ENCODE results near the gene LRP1.

Gene LRP1

DNA sequence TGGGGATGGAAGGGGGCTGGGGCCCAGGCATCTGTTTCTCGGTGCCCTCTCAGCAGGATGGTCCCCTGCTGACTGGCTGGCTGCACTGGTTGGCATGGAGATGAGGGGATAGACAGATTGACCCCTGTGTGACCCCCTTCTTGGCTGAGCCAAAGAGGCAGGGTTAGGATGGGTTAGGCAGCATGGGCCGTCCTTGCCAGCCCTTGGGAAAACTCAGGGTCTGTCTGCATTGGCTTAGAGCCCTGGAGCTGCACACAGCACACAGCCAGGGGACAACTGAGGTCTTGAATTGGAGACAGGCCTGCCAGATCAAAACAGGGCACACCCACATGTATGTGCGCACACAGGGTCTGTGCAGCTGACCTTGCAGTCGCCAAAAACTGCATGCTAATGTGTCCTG lies 30.4 kb downstream of the LRP1 start:
- Mint-ChIP-seq H3K4me3 (no peak overlapping the region), H3K27me3 (no peaks in the 10 kb centered on the region), H3K36me3 (ENCODE audit: low read depth) (no peaks in the 10 kb centered on the region), H3K4me1 (ENCODE audit: low read depth) (peaks cover 4% of the 10 kb centered on the region), H3K27ac (no peak overlapping the region), H3K9me3 (no peaks in the 10 kb centered on the region)
- no peak for DNase-seq

DNA sequence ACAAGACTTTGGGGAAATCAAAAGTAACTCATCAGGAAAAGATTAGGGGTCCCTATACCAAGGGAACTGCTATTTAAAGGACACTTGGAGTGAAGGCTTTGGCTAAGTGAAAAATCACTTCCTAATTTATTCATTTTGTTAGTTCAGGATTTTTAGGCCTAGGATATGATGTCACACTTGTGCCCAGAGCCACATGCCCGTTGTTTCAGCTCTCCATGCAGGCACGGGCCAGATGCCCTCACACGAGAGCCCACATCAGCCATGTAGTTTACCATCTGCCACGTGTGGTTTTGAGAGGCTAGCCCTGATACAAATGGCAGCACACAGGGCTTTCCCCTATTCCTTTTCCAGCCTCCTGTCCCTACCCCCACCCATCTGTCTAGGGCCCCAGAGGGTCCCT lies 31.0 kb downstream of the LRP1 start:
- Mint-ChIP-seq H3K36me3 (ENCODE audit: low read depth) (no peaks in the 10 kb centered on the region), H3K9me3 (no peaks in the 10 kb centered on the region), H3K27me3 (no peaks in the 10 kb centered on the region), H3K4me1 (ENCODE audit: low read depth) (peaks cover 4% of the 10 kb centered on the region), H3K4me3 (no peak overlapping the region), H3K27ac (no peak overlapping the region)
- DNase-seq, result no peak

DNA sequence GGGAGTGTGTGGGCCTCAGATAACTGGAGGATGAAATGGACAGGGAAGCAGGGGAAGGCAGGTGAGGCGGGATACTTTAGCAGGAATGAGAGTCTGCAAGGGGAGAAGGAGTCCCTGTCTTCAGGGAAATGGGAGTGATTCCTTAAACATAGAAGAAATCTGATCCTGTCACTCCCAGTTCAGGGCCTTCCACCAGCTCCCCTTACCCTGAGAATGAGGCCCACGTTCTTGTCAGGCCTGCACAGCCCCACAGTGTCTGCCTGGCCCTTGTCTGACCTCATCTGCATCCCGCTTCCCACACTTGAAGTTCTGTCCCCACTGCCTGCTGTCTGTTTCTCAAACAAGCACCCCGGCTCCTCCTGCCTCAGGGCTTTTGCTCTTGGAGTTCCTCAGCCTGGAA lies 31.8 kb downstream of the LRP1 start:
- Mint-ChIP-seq H3K4me1 (ENCODE audit: low read depth) (peaks cover 4% of the 10 kb centered on the region), H3K27me3 (no peaks in the 10 kb centered on the region), H3K9me3 (no peaks in the 10 kb centered on the region), H3K4me3 (no peak overlapping the region), H3K27ac (no peak overlapping the region), H3K36me3 (ENCODE audit: low read depth) (no peaks in the 10 kb centered on the region)
- no peak for DNase-seq

DNA sequence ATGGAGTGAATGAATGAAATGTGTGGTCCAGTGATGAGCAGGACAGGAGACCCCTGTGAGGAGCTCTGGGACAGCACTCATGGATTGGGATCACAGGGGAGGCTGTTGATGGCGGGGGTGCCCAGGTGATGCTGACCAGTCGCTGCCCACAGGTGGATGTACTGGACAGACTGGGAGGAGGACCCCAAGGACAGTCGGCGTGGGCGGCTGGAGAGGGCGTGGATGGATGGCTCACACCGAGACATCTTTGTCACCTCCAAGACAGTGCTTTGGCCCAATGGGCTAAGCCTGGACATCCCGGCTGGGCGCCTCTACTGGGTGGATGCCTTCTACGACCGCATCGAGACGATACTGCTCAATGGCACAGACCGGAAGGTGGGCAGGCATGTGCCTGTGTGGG lies 32.5 kb downstream of the LRP1 start:
- Mint-ChIP-seq H3K36me3 (ENCODE audit: low read depth) (no peaks in the 10 kb centered on the region), H3K27ac (no peak overlapping the region), H3K27me3 (no peaks in the 10 kb centered on the region), H3K4me1 (ENCODE audit: low read depth) (peaks cover 4% of the 10 kb centered on the region), H3K9me3 (no peaks in the 10 kb centered on the region), H3K4me3 (no peak overlapping the region)
- DNase-seq, result no peak

DNA sequence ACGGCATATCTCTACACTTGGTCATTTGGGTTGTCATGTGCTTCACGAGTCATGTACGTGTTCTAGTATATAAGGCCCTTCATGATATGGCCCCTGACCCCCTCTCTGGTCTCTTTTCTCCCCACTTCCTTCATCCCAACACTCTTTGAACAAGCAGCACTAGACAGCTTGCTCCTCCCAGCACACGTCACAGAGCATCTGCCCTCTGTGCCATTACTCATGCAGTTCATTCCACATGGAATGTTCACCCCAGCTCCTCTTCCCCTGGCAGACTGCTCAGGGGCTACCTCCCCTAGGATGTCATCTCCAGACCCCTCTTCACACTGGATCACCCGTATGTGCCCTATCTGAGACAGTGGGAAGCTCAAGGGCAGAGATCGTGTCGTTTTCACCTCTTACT lies 33.2 kb downstream of the LRP1 start:
- H3K9me3 Mint-ChIP-seq, result no peaks in the 10 kb centered on the region
- DNase-seq, result no peak
- no peaks in the 10 kb centered on the region for H3K36me3 Mint-ChIP-seq (ENCODE audit: low read depth)
- H3K4me3 Mint-ChIP-seq, result no peak overlapping the region
- H3K27ac Mint-ChIP-seq, result no peak overlapping the region
- no peaks in the 10 kb centered on the region for H3K27me3 Mint-ChIP-seq
- peaks cover 7% of the 10 kb centered on the region for H3K4me1 Mint-ChIP-seq (ENCODE audit: low read depth)

DNA sequence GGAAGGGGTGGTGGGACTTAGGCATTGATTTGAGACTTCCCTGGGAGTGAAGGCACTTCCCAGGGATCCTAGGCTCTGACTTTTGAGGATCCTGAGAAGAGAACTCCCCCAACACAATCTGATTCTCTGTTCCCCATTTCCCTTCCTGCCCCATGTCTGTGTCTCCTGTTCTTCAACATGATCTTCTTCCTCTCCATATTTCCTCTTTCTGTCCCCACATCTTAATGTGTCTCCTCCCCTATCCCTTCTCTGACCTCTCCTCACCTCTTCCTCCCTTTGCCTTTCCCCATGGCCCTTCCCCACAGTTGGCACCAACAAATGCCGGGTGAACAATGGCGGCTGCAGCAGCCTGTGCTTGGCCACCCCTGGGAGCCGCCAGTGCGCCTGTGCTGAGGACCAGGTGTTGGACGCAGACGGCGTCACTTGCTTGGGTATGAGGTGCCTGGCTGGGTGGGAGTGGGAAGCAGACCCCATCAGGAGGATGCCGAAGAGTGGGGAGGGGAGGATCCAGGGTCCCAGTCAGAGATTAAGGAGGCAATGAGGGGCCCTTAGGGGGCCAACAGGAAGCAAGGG lies 34.4 kb downstream of the LRP1 start:
- no peak for DNase-seq
- H3K27ac Mint-ChIP-seq, result no peak overlapping the region
- H3K27me3 Mint-ChIP-seq, result no peaks in the 10 kb centered on the region
- no peaks in the 10 kb centered on the region for H3K36me3 Mint-ChIP-seq (ENCODE audit: low read depth)
- no peaks in the 10 kb centered on the region for H3K9me3 Mint-ChIP-seq
- H3K4me1 Mint-ChIP-seq (ENCODE audit: low read depth), result peaks cover 16% of the 10 kb centered on the region
- no peak overlapping the region for H3K4me3 Mint-ChIP-seq

DNA sequence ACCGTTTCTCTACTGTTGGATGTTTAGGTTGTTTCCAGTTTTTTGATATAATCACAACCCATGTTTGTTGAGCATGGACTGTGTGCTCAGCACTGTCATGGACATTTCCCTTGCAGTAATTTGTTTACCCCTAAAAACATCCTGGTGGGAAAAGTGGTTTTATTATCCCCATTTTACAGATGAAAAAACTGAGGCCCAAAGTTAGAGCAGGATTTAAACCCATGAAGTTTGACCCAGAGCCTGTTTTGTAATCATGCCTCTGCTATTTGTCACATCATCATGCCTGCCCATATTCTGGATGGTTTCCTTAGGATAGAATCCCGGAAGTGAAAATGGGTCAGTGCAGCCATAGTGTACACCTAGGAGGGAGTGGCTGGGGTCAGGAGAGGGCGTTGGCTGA lies 36.2 kb downstream of the LRP1 start:
- Mint-ChIP-seq H3K9me3 (no peaks in the 10 kb centered on the region), H3K4me3 (no peak overlapping the region)

DNA sequence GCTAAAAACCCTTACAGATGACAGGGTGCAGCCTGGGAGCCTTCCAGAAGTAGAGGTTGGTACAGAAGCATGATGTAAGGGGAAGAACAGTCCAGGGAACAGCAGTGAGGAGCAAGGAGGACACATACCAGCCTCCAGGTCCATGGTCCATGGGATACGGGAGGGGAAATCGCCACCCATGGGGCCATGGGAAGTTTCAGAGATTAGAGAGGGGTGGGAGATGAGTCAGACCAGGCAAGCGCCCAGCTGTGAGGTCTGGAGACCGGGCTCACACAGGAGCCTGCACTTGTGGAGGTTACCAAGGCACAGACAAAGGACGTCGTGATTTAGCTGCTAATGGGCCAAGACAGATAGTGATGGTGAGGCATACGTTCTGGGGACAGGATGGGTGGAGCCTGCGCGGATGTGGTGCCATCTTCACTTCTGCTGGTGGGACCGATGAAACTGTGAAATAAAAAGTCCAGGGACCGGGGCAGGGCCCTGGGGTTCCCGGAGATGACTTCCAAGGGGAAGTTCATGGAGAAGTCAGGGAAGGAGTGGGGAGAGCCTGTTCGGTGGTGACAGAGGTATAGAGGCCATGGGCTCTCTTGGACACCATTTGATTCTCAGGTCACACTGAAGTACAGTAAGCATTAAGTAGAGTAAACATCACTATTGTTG lies 36.8 kb downstream of the LRP1 start:
- no peaks in the 10 kb centered on the region for H3K36me3 Mint-ChIP-seq (ENCODE audit: low read depth)
- no peak overlapping the region for H3K27ac Mint-ChIP-seq
- no peaks in the 10 kb centered on the region for H3K9me3 Mint-ChIP-seq
- H3K4me1 Mint-ChIP-seq (ENCODE audit: low read depth), result peaks cover 13% of the 10 kb centered on the region
- no peak overlapping the region for H3K4me3 Mint-ChIP-seq
- H3K27me3 Mint-ChIP-seq, result no peaks in the 10 kb centered on the region
- no peak for DNase-seq

More for the DNA sequence above, 36.2 kb downstream of the LRP1 start:
- no peak for DNase-seq
- Mint-ChIP-seq H3K27ac (no peak overlapping the region), H3K36me3 (ENCODE audit: low read depth) (no peaks in the 10 kb centered on the region), H3K4me1 (ENCODE audit: low read depth) (peaks cover 13% of the 10 kb centered on the region), H3K27me3 (no peaks in the 10 kb centered on the region)

DNA sequence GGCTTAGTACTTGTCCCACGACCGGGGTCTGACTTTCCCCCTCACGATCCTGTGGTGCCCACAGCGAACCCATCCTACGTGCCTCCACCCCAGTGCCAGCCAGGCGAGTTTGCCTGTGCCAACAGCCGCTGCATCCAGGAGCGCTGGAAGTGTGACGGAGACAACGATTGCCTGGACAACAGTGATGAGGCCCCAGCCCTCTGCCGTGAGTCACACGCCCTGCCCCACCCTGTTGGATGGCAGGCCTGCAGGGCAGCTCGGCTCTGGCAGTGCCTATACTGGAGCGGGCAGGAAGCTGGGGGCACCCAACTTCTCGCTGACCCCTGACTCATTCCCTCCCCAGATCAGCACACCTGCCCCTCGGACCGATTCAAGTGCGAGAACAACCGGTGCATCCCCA lies 37.5 kb downstream of the LRP1 start:
- no peaks in the 10 kb centered on the region for H3K36me3 Mint-ChIP-seq (ENCODE audit: low read depth)
- H3K27me3 Mint-ChIP-seq, result no peaks in the 10 kb centered on the region
- H3K4me3 Mint-ChIP-seq, result no peak overlapping the region
- H3K9me3 Mint-ChIP-seq, result no peaks in the 10 kb centered on the region
- H3K4me1 Mint-ChIP-seq (ENCODE audit: low read depth), result peaks cover 13% of the 10 kb centered on the region
- no peak for DNase-seq
- H3K27ac Mint-ChIP-seq, result no peak overlapping the region

DNA sequence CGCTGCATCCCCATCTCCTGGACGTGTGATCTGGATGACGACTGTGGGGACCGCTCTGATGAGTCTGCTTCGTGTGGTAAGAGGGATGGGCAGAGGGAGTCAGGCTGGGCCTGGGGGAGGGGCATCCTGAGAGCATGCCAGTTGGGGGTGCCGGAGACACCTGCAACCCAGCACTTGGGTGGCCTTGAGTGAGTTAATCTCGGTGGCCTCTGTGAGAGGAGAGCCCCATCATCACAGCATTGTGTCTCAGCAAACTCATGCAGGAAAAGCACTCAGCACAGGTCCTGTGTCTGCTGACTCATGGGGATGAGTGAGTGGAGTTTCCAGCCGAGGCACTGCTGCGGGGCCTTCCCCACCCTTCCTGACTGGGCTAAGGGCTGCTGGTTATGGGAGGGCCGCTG lies 38.7 kb downstream of the LRP1 start:
- Mint-ChIP-seq H3K9me3 (no peaks in the 10 kb centered on the region), H3K27me3 (no peaks in the 10 kb centered on the region)
- peak; percentile 52 for DNase-seq

DNA sequence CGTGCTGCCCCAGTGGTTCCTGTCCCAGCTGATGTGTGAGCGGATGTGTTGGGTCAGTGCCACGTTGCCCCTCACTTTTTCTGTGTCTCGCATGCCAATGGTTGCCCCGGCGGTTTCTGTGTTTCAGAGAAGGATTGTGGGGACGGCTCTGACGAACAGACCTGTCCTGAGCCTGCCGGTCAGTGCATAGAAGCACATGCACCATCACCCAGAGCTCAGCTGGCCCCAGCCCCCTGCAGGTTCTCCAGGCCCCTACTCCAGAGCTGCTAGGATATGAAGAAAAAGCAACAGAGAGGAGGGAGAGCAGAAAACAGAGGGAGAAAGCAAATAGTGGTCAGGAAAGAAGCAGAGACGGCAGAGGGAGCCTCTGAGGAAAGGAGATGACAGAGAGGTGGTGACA lies 39.8 kb downstream of the LRP1 start:
- Mint-ChIP-seq H3K36me3 (ENCODE audit: low read depth) (no peaks in the 10 kb centered on the region), H3K4me3 (no peak overlapping the region), H3K27ac (no peak overlapping the region), H3K4me1 (ENCODE audit: low read depth) (peaks cover 13% of the 10 kb centered on the region), H3K9me3 (no peaks in the 10 kb centered on the region), H3K27me3 (no peaks in the 10 kb centered on the region)
- DNase-seq, result no peak

More for the DNA sequence above, 38.7 kb downstream of the LRP1 start:
- no peaks in the 10 kb centered on the region for H3K36me3 Mint-ChIP-seq (ENCODE audit: low read depth)
- peak overlapping the region; percentile 72 for H3K27ac Mint-ChIP-seq
- H3K4me1 Mint-ChIP-seq (ENCODE audit: low read depth), result peaks cover 13% of the 10 kb centered on the region
- no peak overlapping the region for H3K4me3 Mint-ChIP-seq

DNA sequence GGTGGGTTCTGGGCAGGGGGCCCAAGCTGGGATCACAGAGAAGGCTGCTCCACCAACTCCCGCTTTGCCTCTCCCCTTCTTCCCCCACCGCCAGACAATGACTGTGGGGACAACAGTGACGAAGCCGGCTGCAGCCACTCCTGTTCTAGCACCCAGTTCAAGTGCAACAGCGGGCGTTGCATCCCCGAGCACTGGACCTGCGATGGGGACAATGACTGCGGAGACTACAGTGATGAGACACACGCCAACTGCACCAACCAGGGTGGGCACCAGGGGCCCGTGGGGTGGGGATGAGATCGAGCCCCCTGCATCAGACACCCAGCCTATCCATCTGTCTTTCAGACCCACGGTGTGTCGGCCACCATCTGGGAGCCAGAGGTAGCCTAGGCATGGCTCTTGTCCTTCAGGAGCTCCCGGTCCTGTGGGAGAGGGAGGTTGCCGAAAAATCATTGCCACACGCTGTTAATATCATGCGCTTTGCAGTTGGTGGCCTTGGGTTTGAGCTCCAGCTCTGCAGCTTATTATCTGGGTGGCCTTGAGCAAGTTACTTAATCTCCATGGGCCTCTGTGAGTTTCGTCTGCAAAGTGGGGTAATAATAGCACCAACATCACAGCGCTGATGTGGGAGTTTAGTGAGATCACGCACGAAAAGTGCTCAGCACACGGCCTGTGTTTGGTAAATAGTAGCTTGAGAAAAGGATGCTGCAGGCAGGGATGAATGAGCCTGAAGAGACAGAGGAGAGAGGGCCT lies 40.9 kb downstream of the LRP1 start:
- Mint-ChIP-seq H3K27ac (no peak overlapping the region), H3K36me3 (ENCODE audit: low read depth) (no peaks in the 10 kb centered on the region), H3K9me3 (no peaks in the 10 kb centered on the region), H3K4me3 (no peak overlapping the region), H3K4me1 (ENCODE audit: low read depth) (peaks cover 13% of the 10 kb centered on the region), H3K27me3 (no peaks in the 10 kb centered on the region)
- DNase-seq, result no peak

DNA sequence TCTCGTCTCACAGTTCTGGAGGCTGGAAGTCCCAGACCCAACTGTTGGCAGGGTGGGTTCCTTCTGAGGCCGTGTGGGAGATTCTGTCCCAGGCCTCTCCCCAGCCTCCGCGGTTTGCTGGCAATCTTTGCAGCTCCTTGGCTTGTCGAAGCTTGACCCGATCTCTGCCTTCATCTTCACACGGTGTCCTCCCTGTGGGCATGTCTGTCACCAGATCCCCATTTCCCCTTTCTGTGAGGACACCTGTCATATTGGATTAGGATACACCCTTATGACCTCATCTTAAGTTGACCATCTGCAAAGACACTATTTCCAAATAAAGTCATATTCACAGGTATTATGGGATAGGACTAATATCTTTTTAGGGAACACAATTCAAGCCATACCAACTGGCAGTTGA lies 41.7 kb downstream of the LRP1 start:
- Mint-ChIP-seq H3K4me1 (ENCODE audit: low read depth) (peaks cover 13% of the 10 kb centered on the region), H3K4me3 (no peak overlapping the region), H3K36me3 (ENCODE audit: low read depth) (no peaks in the 10 kb centered on the region), H3K27ac (no peak overlapping the region), H3K27me3 (no peaks in the 10 kb centered on the region), H3K9me3 (no peaks in the 10 kb centered on the region)
- DNase-seq, result no peak

DNA sequence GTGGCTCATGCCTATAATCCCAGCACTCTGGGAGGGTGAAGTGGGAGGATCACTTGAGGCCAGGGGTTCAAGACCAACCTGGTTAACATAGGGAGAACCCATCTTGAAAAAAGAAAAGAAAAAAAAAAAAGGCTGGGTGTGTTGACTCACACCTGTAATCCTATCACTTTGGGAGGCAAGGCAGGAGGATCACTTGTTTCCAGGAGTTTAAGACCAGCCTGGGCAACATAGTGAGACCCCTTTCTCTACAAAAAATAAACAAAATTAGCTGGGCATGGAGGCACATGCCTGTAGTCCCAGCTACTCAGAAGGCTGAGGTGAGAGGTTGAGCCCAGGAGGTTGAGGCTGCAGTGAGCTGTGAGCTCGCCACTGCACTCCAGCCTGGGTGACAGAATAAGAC lies 42.1 kb downstream of the LRP1 start:
- Mint-ChIP-seq H3K9me3 (no peaks in the 10 kb centered on the region), H3K36me3 (ENCODE audit: low read depth) (no peaks in the 10 kb centered on the region), H3K27ac (no peak overlapping the region), H3K27me3 (no peaks in the 10 kb centered on the region), H3K4me3 (no peak overlapping the region), H3K4me1 (ENCODE audit: low read depth) (peaks cover 13% of the 10 kb centered on the region)
- no peak for DNase-seq

DNA sequence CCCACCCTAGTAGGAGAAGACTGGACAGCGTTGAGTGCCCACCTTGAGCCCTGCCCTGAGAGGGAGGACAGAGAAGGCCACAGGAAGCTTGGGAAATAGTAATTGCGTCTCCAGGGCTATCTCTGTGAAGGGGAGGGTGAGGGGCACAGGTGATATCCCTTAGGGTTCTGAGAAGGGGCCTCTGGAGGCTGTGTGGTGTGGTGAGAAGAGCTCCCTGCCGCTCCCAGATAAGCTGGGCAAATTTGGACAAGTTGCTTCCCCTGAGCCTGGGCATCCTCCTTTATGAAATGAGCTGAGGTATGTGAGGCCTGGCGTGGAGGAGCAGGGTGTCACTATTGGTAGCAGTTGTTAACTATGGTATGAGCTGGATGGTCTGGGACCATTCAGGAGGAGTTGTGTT lies 42.6 kb downstream of the LRP1 start:
- no peaks in the 10 kb centered on the region for H3K36me3 Mint-ChIP-seq (ENCODE audit: low read depth)
- H3K4me3 Mint-ChIP-seq, result no peak overlapping the region
- H3K27ac Mint-ChIP-seq, result no peak overlapping the region
- no peak for DNase-seq
- no peaks in the 10 kb centered on the region for H3K9me3 Mint-ChIP-seq
- no peaks in the 10 kb centered on the region for H3K27me3 Mint-ChIP-seq
- peaks cover 13% of the 10 kb centered on the region for H3K4me1 Mint-ChIP-seq (ENCODE audit: low read depth)
